Measurements from ENCODE around the gene TENM3. TPM values are rescaled to one million over a fixed set of nuclear protein-coding genes. Genes with fewer than 3 reads are reported as not detected.
"Not testable (repeated sequence)": the region's sequence is repeated elsewhere in the genome, so short reads cannot be mapped to it uniquely, and the experiment has no call there.

Gene TENM3
- total and polyA plus RNA-seq, 2 donors from 2014 or later, result 0.58 to 6.8 TPM

DNA sequence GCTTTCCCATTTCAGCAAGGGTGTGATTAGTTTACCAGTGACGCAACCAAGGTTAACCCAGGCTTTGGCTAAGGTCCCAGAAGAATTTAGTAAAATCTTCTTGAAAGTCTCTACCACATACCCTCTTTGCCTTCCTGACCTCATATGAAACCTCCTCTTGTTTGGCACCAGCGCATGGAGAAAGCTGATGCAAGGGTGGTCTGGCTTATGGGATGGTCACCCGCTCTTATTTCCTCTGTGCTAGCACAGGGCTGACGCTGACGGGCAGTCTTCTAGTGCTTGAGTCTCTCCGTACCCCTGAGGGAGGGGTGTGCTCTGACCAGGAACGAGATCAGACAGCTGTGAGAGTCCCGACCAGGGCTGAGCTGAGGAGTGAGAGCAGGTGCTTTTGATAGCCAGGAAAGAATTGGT, 137.6 kb downstream of the TENM3 start:
- Histone ChIP-seq H3K4me3 (ENCODE audit: low read length in 3 of 3) (no peak overlapping the region), H3K4me1 (ENCODE audit: control insufficient read depth in 2 of 3, insufficient read depth in 2 of 3, low read depth in 1 of 3, low read length in 3 of 3) (no peaks in the 10 kb centered on the region), H3K27ac (ENCODE audit: low read depth in 2 of 2, low read length in 2 of 2) (no peak overlapping the region), H3K27me3 (ENCODE audit: control insufficient read depth, insufficient read depth, low read length) (no peaks in the 10 kb centered on the region), H3K9ac (ENCODE audit: low read length in 3 of 3) (no peak overlapping the region), H3K36me3 (ENCODE audit: control insufficient read depth in 2 of 3, insufficient read depth in 3 of 3, low read length in 3 of 3) (no peaks in the 10 kb centered on the region), H3K9me3 (ENCODE audit: control insufficient read depth in 2 of 3, insufficient read depth in 1 of 3, low read length in 3 of 3) (no peaks in the 10 kb centered on the region)
- intact Hi-C loops (cut with DNase I), result no loop called here
- FAIRE-seq (no peak), DNase-seq (no peak)
- TF ChIP-seq, protein P1, sequence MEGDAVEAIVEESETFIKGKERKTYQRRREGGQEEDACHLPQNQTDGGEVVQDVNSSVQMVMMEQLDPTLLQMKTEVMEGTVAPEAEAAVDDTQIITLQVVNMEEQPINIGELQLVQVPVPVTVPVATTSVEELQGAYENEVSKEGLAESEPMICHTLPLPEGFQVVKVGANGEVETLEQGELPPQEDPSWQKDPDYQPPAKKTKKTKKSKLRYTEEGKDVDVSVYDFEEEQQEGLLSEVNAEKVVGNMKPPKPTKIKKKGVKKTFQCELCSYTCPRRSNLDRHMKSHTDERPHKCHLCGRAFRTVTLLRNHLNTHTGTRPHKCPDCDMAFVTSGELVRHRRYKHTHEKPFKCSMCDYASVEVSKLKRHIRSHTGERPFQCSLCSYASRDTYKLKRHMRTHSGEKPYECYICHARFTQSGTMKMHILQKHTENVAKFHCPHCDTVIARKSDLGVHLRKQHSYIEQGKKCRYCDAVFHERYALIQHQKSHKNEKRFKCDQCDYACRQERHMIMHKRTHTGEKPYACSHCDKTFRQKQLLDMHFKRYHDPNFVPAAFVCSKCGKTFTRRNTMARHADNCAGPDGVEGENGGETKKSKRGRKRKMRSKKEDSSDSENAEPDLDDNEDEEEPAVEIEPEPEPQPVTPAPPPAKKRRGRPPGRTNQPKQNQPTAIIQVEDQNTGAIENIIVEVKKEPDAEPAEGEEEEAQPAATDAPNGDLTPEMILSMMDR (IDR thresholded peaks at IDR 0.05; ENCODE audit: borderline replicate concordance, extremely low read depth, insufficient read depth), result no peak

DNA sequence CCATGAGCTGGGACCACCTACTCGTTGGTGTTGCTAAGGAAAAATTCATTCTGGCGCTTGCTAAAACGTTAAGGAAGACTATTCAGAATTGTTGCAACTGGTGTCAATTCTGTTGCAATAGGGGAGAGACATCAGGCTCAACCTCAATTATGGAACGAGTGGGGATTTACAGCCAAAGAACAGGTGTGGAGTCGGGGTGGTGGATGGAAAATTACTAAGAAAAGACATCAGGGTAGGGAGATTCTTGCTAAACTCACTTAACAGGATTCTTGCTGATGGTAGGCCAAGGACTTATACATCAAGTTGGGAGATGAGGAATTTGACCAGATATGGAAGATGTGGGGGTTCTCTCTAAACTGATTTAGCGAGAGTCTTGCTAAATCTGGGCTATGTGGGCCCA, 139.7 kb downstream of the TENM3 start:
- no peak overlapping the region for H3K27ac ChIP-seq (ENCODE audit: low read depth in 2 of 2, low read length in 2 of 2)
- DNase-seq, result no peak
- H3K9ac ChIP-seq (ENCODE audit: low read length in 3 of 3), result no peak overlapping the region
- no peaks in the 10 kb centered on the region for H3K27me3 ChIP-seq (ENCODE audit: control insufficient read depth, insufficient read depth, low read length)
- H3K4me1 ChIP-seq (ENCODE audit: control insufficient read depth in 2 of 3, insufficient read depth in 2 of 3, low read depth in 1 of 3, low read length in 3 of 3), result no peaks in the 10 kb centered on the region
- FAIRE-seq, result no peak
- TF ChIP-seq, protein P1 (IDR thresholded peaks at IDR 0.05; ENCODE audit: borderline replicate concordance, extremely low read depth, insufficient read depth), result no peak
- intact Hi-C loops (cut with DNase I), result no loop called here
- no peaks in the 10 kb centered on the region for H3K9me3 ChIP-seq (ENCODE audit: control insufficient read depth in 2 of 3, insufficient read depth in 1 of 3, low read length in 3 of 3)
- H3K4me3 ChIP-seq (ENCODE audit: low read length in 3 of 3), result no peak overlapping the region
- H3K36me3 ChIP-seq (ENCODE audit: control insufficient read depth in 2 of 3, insufficient read depth in 3 of 3, low read length in 3 of 3), result no peaks in the 10 kb centered on the region

DNA sequence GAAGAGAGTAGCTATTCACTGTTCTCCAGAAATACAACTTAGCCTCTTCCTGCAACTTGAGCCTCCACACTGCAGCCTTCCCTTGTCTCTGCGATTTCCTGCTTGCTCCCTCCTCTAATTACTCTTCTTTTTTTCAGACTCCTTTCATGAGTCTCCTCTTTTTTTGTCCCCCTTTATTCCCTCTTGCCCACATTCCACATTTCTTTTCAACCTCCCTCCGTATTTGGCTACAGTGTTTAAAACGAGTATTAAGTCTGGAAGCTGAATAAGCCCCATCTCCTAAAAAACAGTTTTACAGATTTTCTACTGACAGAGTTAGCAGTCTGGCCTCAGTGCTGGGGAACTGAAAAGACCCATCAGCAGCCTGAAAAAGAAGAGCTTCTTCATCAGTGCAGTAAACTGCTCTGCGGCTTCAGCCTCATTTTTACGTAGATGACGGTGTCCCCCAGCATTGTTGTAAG, 141.5 kb downstream of the TENM3 start:
- DNase-seq (peak in 2 of 5 donors; percentile 38 to 39), FAIRE-seq (no peak)
- TF ChIP-seq, protein P1 (IDR thresholded peaks at IDR 0.05; ENCODE audit: borderline replicate concordance, extremely low read depth, insufficient read depth), result no peak
- Histone ChIP-seq H3K36me3 (ENCODE audit: control insufficient read depth in 2 of 3, insufficient read depth in 3 of 3, low read length in 3 of 3) (no peaks in the 10 kb centered on the region), H3K27ac (ENCODE audit: low read depth in 2 of 2, low read length in 2 of 2) (no peak overlapping the region), H3K9ac (ENCODE audit: low read length in 3 of 3) (no peak overlapping the region), H3K27me3 (ENCODE audit: control insufficient read depth, insufficient read depth, low read length) (no peaks in the 10 kb centered on the region), H3K4me1 (ENCODE audit: control insufficient read depth in 2 of 3, insufficient read depth in 2 of 3, low read depth in 1 of 3, low read length in 3 of 3) (no peaks in the 10 kb centered on the region), H3K9me3 (ENCODE audit: control insufficient read depth in 2 of 3, insufficient read depth in 1 of 3, low read length in 3 of 3) (no peaks in the 10 kb centered on the region), H3K4me3 (ENCODE audit: low read length in 3 of 3) (no peak overlapping the region)
- intact Hi-C loops (cut with DNase I), result no loop called here

DNA sequence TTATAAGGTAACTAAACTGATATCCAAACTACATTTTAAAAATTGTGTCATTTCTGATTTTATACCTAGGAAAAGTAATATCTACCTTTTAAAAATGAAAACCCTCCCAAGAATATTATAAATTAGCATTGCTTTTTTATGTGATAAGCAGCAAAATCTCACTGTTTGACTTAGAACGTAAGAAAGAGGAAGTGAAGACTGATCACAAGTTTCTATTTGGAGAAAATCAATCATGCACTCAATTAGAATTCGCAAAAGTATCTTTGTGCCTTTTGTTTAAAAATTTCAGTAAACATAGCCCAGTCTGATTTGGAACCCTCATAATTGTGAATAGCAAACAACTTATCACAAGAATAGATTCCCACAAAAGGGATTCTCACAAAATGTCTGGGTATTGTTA, 142.7 kb downstream of the TENM3 start:
- Histone ChIP-seq H3K4me1 (ENCODE audit: control insufficient read depth in 2 of 3, insufficient read depth in 2 of 3, low read depth in 1 of 3, low read length in 3 of 3) (no peaks in the 10 kb centered on the region), H3K9ac (ENCODE audit: low read length in 3 of 3) (no peak overlapping the region), H3K4me3 (ENCODE audit: low read length in 3 of 3) (no peak overlapping the region), H3K9me3 (ENCODE audit: control insufficient read depth in 2 of 3, insufficient read depth in 1 of 3, low read length in 3 of 3) (no peaks in the 10 kb centered on the region), H3K27ac (ENCODE audit: low read depth in 2 of 2, low read length in 2 of 2) (no peak overlapping the region), H3K36me3 (ENCODE audit: control insufficient read depth in 2 of 3, insufficient read depth in 3 of 3, low read length in 3 of 3) (no peaks in the 10 kb centered on the region), H3K27me3 (ENCODE audit: control insufficient read depth, insufficient read depth, low read length) (no peaks in the 10 kb centered on the region)
- TF ChIP-seq, protein P1 (IDR thresholded peaks at IDR 0.05; ENCODE audit: borderline replicate concordance, extremely low read depth, insufficient read depth), result no peak
- FAIRE-seq, result no peak
- intact Hi-C loops (cut with DNase I), result no loop called here
- DNase-seq, result no peak

DNA sequence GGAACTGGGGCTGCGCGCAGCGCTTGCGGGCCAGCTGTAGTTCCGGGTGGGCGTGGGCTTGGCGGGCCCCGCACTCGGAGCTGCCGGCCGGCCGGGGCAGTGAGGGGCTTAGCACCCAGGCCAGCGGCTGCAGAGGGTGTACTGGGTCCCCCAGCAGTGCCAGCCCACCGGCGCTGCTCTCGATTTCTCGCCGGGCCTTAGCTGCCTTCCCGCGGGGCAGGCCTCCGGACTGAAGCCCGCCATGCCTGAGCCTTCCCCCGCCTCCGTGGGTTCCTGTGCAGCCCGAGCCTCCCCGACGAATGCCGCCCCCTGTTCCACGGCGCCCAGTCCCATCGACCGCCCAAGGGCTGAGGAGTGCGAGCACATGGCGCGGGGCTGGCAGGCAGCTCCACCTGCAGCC, 143.4 kb downstream of the TENM3 start:
- H3K27me3 ChIP-seq (ENCODE audit: control insufficient read depth, insufficient read depth, low read length); H3K4me1 ChIP-seq (ENCODE audit: control insufficient read depth in 2 of 3, insufficient read depth in 2 of 3, low read depth in 1 of 3, low read length in 3 of 3); intact Hi-C loops (cut with DNase I); FAIRE-seq; H3K36me3 ChIP-seq (ENCODE audit: control insufficient read depth in 2 of 3, insufficient read depth in 3 of 3, low read length in 3 of 3); H3K4me3 ChIP-seq (ENCODE audit: low read length in 3 of 3); H3K9ac ChIP-seq (ENCODE audit: low read length in 3 of 3); H3K27ac ChIP-seq (ENCODE audit: low read depth in 2 of 2, low read length in 2 of 2); H3K9me3 ChIP-seq (ENCODE audit: control insufficient read depth in 2 of 3, insufficient read depth in 1 of 3, low read length in 3 of 3); DNase-seq: not testable (repeated sequence)
